Activated CD4-positive, alpha-beta T cell treated with anti-CD3 and anti-CD28 coated beads for 24 hours (primary cell): ENCODE data around the gene ZBTB4.
"Not testable (repeated sequence)": the region's sequence is repeated elsewhere in the genome, so short reads cannot be mapped to it uniquely, and the experiment has no call there.

Source experiments
- DNase-seq, 2 donors: peaks; one replicate each; pipeline ENCODE4 v3.0.0-alpha.2; 2020; ENCODE audit warnings: low read depth in 2 of 2

The ZBTB4 gene

DNA sequence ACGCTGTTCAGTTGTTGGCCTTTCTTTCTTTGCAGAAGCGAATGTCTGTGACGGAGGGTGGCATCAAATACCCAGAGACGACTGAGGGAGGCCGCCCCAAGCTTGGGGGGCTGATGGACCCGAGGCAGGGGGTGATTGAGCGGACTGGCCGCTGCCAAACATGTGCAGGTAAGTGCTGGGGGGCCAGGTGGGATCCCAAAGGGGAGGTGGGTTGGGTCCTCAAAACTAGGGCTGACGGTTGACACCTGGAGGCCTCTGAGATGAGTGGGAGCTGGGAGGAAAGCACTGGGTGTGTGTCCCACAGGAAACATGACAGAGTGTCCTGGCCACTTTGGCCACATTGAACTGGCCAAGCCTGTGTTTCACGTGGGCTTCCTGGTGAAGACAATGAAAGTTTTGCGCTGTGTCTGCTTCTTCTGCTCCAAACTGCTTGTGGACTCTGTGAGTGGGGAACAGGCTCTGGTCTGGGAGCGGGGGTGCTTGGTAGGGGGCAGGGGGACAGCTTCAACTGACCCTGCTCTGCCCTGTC, 16.5 kb upstream of the ZBTB4 start:
- no peak for DNase-seq

GRCh38 chr17:7493941-7494340, 14.5 kb upstream of the ZBTB4 start:
- no peak for DNase-seq

GRCh38 chr17:7491583-7491982, 12.2 kb upstream of the ZBTB4 start:
- DNase-seq: no peak

DNA sequence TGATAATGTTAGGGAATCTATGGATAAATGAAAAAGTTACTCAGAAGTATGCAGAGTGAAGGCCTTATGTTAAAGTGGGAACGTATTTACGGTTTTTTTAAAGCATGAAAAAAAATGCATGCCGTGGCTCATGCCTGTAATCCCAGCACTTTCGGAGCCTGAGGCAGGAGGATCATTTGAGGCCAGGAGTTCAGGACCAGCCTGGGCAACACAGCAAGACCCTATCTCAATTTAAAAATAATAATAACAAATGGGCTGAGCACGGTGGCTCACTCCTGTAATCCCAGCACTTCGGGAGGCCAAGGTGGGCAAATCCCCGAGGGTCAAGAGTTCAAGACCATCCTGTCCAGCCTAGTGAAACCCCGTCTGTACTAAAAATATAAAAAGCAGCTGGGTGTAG, 10.7 kb upstream of the ZBTB4 start:
- DNase-seq: no peak

GRCh38 chr17:7486181-7486580, 6.8 kb upstream of the ZBTB4 start:
- DNase-seq: no peak

GRCh38 chr17:7484919-7485377, 5.5 kb upstream of the ZBTB4 start:
- no peak for DNase-seq

DNA sequence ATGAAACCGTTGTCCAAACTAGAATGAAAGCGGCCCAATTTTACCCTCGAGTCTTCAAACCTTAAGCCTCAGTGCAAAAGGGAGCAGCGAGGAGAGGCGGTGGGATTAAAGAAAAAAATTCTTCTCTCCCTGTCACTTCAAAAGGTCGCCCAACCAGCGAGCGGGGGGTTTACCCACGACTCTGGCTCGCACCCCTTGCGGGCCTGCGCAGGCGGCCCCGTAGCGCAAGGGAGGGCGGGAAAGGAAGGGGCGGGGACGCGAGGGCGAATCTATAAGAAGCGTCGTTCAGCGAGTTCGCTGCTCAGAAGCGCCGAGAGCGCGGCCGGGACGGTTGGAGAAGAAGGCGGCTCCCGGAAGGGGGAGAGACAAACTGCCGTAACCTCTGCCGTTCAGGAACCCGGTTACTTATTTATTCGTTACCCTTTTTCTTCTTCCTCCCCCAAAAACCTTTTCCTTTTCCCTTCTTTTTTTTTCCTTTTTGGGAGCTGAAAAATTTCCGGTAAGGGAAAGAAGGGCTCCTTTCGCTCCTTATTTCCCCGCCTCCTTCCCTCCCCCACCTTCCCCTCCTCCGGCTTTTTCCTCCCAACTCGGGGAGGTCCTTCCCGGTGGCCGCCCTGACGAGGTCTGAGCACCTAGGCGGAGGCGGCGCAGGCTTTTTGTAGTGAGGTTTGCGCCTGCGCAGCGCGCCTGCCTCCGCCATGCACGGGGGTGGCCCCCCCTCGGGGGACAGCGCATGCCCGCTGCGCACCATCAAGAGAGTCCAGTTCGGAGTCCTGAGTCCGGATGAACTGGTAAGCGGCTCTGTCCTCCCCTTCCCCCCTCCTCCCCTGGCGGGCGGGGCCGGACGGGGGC, 4.9 kb upstream of the ZBTB4 start, which contains the start of gene POLR2A:
Gene POLR2A (plus strand): TSS at position 300 of the 852 bp plus-strand sequence.
- DNase-seq: peak; percentile 94 to 98

DNA sequence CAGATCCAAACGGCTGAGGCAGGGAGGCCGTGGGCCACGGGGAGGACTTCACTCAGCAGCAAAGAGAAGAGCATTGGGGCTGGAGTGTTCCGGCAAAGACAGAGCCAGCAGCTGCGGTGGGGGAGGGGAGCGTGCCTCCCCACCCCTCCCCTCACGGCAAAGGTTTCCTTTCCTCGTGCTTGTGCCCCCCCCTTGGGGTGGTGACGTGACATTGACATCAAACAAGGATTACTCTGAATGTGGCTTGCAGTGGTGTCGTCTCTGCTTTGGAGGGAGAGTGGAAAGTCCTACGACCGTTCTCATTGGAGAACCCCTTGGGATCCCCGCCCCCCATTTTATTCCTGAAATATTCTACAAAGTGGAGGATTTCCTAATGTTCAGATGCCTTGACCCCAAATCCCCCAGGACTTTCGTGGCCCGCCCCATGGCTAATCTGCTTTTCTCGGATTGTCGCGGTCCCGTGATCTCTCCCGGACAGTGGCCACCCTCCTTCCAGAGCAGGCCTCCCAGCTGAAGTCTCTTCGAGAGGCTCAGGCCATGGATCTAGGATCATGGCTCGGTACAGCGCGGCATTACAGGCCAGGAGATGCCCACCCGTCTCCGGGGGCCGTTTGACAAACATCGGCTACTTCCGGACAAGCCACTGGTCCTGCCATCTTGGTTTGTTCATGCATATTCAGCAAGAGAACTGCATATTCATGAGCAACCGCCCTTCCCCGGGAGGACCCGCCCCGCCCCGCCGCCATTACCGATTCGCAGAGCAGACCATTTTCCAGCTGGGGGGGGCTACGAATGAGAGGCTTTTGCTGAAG, 4.0 kb upstream of the ZBTB4 start:
- DNase-seq: peak; percentile 82 to 94

GRCh38 chr17:7482742-7483088, 3.3 kb upstream of the ZBTB4 start:
- not testable (repeated sequence) for DNase-seq

GRCh38 chr17:7481842-7482741, 2.7 kb upstream of the ZBTB4 start:
- not testable (repeated sequence) for DNase-seq

GRCh38 chr17:7481275-7481674, 1.8 kb upstream of the ZBTB4 start, which contains the start of gene SLC35G6:
Gene SLC35G6 (plus strand): TSS chr17:7481446. CDS start chr17:7481517, 71 bp downstream.
- not testable (repeated sequence) for DNase-seq

DNA sequence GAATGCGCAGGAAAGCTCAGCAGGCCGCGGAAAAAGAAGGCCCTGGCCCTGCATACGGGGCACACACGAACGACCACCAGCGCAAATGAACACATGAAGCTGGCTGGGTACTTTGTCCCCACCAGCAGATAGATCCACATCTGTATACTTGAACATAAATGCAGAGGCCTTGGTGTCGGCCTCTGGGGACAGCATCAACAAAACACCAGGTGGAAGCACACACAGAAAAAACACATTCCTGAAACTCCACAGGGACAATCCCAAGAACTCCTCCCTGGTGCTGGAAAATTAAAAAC, 606 bp upstream of the ZBTB4 start:
- DNase-seq: no peak

GRCh38 chr17:7478276-7479212, 887 bp downstream of the ZBTB4 start:
- DNase-seq: peak; percentile 27 to 43

DNA sequence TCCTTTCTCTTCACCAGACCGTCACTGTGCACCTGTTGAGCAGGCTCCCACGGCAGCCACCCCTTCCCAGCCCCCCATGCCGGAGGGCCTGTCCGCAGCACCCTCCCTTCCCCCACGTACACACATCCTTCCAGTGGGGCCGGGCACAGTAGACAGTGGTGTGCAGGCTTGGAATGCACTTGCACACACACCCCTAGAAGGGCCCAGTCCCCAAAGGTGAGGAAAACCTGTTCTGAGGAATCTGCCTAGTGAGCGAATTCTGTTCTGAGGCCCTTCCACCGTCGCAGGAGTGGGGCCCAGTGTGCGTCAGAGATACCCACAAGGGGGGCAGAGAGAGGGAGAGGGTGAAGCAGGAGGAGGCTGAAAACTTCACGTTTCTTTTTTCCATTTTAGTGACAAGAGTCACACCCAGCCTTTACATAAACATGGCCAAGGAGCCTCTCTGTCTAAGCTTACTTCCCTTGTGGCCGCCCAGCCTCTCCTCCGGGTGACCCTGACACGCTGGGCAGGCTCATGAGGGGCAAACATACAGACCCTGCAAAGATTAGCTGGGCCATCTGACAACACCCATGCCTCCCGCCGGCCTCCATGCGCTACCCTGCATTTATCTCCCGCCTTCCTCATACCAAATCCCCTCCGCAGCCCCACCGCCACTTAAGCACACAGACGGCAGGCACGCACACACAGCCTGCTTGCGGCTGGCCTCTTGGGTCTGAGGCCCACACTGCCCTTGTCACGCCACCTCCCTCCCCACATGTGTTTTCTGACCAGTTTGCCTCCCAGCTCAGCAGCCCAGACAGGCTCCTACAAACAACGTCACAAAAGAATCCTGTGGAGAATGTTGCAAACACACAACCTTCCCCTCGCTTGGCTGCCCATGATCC, 1.8 kb downstream of the ZBTB4 start:
- DNase-seq: no peak

GRCh38 chr17:7476951-7477350, 2.5 kb downstream of the ZBTB4 start:
- DNase-seq: no peak

- DNase-seq: no peak
These were observed 2.9 kb downstream of the ZBTB4 start for GRCh38 chr17:7476494-7476893.

DNA sequence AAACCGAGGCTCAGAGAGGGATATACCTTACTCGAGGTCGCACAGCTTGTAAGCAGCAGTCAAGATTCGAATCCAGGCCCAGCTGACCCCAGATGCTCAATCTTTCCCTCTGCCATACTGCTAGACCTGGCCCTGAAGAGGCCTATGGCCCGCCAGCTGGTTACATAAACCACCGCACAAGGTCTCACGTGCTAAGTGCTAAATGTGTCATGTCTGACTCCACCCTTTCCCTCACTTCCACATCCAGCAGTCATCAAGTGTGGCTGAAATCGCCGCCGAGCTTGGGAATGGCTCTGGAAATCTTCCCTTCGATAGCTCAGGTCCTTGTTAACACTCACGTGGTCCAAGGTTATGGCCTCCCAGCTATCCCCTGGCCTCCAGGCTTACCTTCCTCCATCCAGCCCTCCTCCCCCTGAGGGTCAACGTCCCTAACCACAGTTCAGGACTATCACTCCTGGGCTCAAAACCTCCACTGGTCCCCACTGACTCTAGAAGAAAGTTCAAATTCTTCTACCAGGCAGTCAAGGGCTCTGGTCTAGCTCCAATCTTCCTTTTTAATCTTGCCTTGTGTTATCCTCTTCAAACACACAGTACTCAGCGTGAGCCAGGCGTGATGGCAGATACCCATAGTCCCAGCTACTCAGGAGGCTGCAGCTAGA, 3.5 kb downstream of the ZBTB4 start:
- no peak for DNase-seq

GRCh38 chr17:7474767-7475166, 4.7 kb downstream of the ZBTB4 start:
- DNase-seq: not testable (repeated sequence)

DNA sequence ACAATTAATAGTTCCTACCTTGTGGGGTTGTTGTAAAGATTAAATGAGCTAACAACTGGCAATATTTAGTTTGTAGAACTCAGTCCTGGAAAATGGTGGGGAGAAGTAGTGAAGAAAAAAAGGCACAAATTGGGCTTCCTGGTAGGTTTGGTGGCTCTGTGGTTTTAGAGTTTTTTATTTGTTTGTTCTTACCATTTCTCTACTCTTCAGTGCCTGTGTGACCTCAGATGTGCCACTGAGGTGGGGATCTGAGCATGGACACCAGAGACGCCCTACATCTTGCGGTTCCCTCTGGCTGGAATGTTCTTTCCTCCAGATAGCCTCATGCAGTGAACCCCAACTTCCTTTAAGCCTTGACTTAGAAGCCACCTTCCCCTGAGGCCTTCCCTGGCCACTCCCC, 7.7 kb downstream of the ZBTB4 start:
- DNase-seq: no peak
